ENCODE measurements around the gene ARHGAP32.

The ARHGAP32 gene

GRCh38 chr11:128955636-128956035 lies 236.5 kb downstream of the ARHGAP32 start:
- TF ChIP-seq CTCF (conservative IDR thresholded peaks at IDR 0.05; ENCODE audit: low read depth, low read length): no peak
- Histone ChIP-seq H4K20me1 (ENCODE audit: insufficient read depth) (no peaks in the 10 kb centered on the region), H3K4me1 (ENCODE audit: low read depth, poor library complexity, severe bottlenecking) (no peaks in the 10 kb centered on the region), H2AFZ (ENCODE audit: low read depth) (no peak overlapping the region), H3K4me2 (no peak overlapping the region), H3K36me3 (ENCODE audit: insufficient read depth) (no peaks in the 10 kb centered on the region), H3K79me2 (ENCODE audit: insufficient read depth, low read depth) (no peaks in the 10 kb centered on the region), H3K27me3 (ENCODE audit: insufficient read depth, low read depth) (no peaks in the 10 kb centered on the region), H3K27ac (no peak overlapping the region), H3K9ac (no peak overlapping the region), H3K4me3 (IDR thresholded peaks at IDR 0.05; ENCODE audit: insufficient read depth, low read depth, low read length) (no peak overlapping the region)

- H3K79me2 ChIP-seq (ENCODE audit: insufficient read depth, low read depth): no peaks in the 10 kb centered on the region
- no peak overlapping the region for H3K4me2 ChIP-seq
- no peak overlapping the region for H3K4me3 ChIP-seq (IDR thresholded peaks at IDR 0.05; ENCODE audit: insufficient read depth, low read depth, low read length)
- no peaks in the 10 kb centered on the region for H3K36me3 ChIP-seq (ENCODE audit: insufficient read depth)
- H3K27ac ChIP-seq: no peak overlapping the region
- H2AFZ ChIP-seq (ENCODE audit: low read depth): no peak overlapping the region
- H3K9ac ChIP-seq: no peak overlapping the region
- no peaks in the 10 kb centered on the region for H3K4me1 ChIP-seq (ENCODE audit: low read depth, poor library complexity, severe bottlenecking)
- H3K27me3 ChIP-seq (ENCODE audit: insufficient read depth, low read depth): no peaks in the 10 kb centered on the region
- H4K20me1 ChIP-seq (ENCODE audit: insufficient read depth): no peaks in the 10 kb centered on the region
- no peak for TF ChIP-seq CTCF (conservative IDR thresholded peaks at IDR 0.05; ENCODE audit: low read depth, low read length)
Measured at GRCh38 chr11:128953151-128953550, 239.0 kb downstream of the ARHGAP32 start.

- no peak overlapping the region for H3K27ac ChIP-seq
Measured at GRCh38 chr11:128949791-128950454, 242.2 kb downstream of the ARHGAP32 start.

GRCh38 chr11:128948583-128948982 lies 243.5 kb downstream of the ARHGAP32 start:
- no peak overlapping the region for H2AFZ ChIP-seq (ENCODE audit: low read depth)
- H4K20me1 ChIP-seq (ENCODE audit: insufficient read depth): no peaks in the 10 kb centered on the region
- no peaks in the 10 kb centered on the region for H3K36me3 ChIP-seq (ENCODE audit: insufficient read depth)
- no peaks in the 10 kb centered on the region for H3K4me1 ChIP-seq (ENCODE audit: low read depth, poor library complexity, severe bottlenecking)
- no peak overlapping the region for H3K9ac ChIP-seq
- H3K27ac ChIP-seq: no peak overlapping the region
- no peaks in the 10 kb centered on the region for H3K27me3 ChIP-seq (ENCODE audit: insufficient read depth, low read depth)
- H3K4me3 ChIP-seq (IDR thresholded peaks at IDR 0.05; ENCODE audit: insufficient read depth, low read depth, low read length): no peak overlapping the region
- H3K4me2 ChIP-seq: no peak overlapping the region
- H3K79me2 ChIP-seq (ENCODE audit: insufficient read depth, low read depth): no peaks in the 10 kb centered on the region
- TF ChIP-seq CTCF (conservative IDR thresholded peaks at IDR 0.05; ENCODE audit: low read depth, low read length): no peak

More at GRCh38 chr11:128949791-128950454, 242.2 kb downstream of the ARHGAP32 start:
- Histone ChIP-seq H3K4me1 (ENCODE audit: low read depth, poor library complexity, severe bottlenecking) (no peaks in the 10 kb centered on the region), H3K9ac (no peak overlapping the region), H3K4me2 (no peak overlapping the region), H4K20me1 (ENCODE audit: insufficient read depth) (no peaks in the 10 kb centered on the region), H2AFZ (ENCODE audit: low read depth) (no peak overlapping the region), H3K79me2 (ENCODE audit: insufficient read depth, low read depth) (no peaks in the 10 kb centered on the region), H3K36me3 (ENCODE audit: insufficient read depth) (no peaks in the 10 kb centered on the region), H3K4me3 (IDR thresholded peaks at IDR 0.05; ENCODE audit: insufficient read depth, low read depth, low read length) (no peak overlapping the region), H3K27me3 (ENCODE audit: insufficient read depth, low read depth) (no peaks in the 10 kb centered on the region)
- no peak for TF ChIP-seq CTCF (conservative IDR thresholded peaks at IDR 0.05; ENCODE audit: low read depth, low read length)

All from KMS-11 (cell line).